ENCODE results near the gene REEP5.

- TF ChIP-seq, protein P1, sequence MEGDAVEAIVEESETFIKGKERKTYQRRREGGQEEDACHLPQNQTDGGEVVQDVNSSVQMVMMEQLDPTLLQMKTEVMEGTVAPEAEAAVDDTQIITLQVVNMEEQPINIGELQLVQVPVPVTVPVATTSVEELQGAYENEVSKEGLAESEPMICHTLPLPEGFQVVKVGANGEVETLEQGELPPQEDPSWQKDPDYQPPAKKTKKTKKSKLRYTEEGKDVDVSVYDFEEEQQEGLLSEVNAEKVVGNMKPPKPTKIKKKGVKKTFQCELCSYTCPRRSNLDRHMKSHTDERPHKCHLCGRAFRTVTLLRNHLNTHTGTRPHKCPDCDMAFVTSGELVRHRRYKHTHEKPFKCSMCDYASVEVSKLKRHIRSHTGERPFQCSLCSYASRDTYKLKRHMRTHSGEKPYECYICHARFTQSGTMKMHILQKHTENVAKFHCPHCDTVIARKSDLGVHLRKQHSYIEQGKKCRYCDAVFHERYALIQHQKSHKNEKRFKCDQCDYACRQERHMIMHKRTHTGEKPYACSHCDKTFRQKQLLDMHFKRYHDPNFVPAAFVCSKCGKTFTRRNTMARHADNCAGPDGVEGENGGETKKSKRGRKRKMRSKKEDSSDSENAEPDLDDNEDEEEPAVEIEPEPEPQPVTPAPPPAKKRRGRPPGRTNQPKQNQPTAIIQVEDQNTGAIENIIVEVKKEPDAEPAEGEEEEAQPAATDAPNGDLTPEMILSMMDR (conservative IDR thresholded peaks at IDR 0.05; ENCODE audit: low read length) = no peak
- no peak for TF ChIP-seq EZH2phosphoT487 (IDR thresholded peaks at IDR 0.05; ENCODE audit: borderline replicate concordance)
Observed at GRCh38 chr5:112906637-112907036, 15.4 kb downstream of the REEP5 start.
